Smooth muscle cell of the brain vasculature (primary cell): ENCODE data around the gene PTDSS2.
"Not testable (repeated sequence)": the region's sequence is repeated elsewhere in the genome, so short reads cannot be mapped to it uniquely, and the experiment has no call there.

Experiments
- DNase-seq: peaks from one replicate; pipeline ENCODE4 v3.0.0-alpha.2; 2012; ENCODE audit warnings: low read depth, low spot score

The PTDSS2 gene

DNA sequence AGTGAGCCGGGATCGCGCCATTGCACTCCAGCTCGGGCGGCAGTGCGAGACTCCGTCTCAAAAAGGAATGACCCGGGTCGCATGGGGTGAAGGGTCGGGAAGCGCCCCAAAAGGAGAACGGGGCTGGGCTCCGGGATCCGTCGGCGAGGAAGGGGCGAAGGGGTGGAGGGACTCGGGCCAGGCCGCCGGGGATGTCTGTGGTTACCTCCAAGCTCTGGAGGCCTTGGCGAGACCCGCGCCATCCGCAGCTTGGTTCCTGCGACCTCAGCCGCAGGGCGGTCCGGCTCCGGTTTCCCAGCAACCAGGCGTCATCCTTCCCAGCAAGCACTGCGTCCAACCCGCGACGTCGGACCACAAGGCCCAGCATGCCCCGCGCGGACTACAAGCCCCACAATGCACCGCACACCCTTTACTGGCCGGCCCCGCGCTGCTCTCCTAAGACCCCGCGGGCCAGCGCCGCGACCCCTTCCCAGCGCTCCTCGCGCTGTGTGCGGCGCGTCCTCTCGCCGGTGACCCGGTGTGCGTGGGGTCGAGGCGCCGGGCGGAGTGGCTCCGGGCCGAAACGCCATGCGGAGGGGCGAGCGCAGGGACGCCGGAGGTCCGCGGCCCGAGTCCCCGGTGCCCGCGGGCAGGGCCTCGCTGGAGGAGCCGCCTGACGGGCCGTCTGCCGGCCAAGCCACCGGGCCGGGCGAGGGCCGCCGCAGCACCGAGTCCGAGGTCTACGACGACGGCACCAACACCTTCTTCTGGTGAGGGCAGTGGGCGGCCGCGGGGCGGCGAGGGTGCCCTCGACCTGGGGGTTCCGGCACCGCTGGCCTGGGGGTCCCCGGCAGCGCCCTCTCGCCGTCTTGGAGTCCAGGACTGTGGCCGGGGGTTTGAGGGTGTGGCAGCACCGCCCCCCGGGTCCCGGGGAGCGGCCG, at the start of gene PTDSS2:
Gene PTDSS2 (plus strand): TSS at position 391 of the 920 bp plus-strand sequence. CDS start 177 bp downstream, at position 568.
- peak; percentile 91 for DNase-seq

DNA sequence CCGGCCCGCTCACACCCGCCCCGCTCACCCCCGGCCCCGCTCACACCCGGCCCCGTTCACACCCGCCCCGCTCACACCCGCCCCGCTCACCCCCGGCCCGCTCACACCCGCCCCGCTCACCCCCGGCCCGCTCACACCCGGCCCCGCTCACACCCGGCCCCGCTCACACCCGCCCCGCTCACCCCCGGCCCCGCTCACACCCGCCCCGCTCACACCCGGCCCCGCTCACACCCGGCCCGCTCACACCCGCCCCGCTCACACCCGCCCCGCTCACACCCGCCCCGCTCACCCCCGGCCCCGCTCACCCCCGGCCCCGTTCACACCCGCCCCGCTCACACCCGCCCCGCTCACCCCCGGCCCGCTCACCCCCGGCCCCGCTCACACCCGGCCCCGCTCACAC, 48.9 kb upstream of the PTDSS2 start:
- not testable (repeated sequence) for DNase-seq

- no peak for DNase-seq
Observed at GRCh38 chr11:403021-403760, 46.9 kb upstream of the PTDSS2 start.

GRCh38 chr11:403761-404431, 46.2 kb upstream of the PTDSS2 start:
- DNase-seq, result no peak

- no peak for DNase-seq
Observed at GRCh38 chr11:404551-405264, 45.4 kb upstream of the PTDSS2 start.

- DNase-seq, result no peak
Observed at GRCh38 chr11:405323-405953, 44.6 kb upstream of the PTDSS2 start.

DNA sequence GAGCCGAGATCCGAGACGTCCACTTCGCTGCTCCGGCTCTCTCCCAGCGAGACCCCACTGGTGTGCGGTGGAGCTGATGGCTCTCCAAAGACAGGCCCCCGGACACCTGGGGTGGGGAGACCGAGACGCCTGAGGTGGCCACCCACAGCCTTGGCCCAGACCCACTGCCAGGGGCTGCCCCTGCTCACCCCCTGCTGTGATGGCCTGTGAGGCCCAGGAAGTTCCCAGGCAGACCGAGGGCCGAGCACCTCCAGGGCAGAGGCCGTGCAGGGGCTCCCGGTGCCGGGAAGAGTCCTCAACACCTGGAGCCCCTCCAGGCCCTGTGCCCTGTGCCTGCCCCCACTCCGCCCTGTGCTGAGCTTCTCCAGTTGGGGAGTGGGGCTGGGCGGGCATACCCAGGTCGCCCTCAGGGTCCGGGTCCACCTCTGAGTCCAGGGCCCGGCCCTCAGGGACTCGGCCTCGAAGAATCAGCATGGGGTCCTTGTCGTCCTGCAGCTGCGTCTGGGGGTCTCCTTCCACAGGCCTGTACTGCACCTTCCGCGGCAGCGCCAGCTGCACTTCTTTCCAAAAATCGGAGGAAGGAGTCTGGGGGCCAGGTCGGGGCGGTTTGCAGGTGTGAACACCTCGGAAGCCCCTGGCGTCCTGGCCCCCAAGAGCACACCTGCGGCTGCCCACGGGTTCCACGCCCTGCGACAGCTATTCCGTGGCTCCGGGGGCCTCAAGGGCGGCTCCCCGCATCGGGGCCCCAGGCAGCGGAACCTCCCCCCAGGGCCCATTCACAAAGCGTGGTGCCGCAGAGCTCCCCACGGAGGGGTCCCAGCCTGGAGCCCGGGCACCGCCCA, 43.9 kb upstream of the PTDSS2 start:
- DNase-seq, result no peak

DNA sequence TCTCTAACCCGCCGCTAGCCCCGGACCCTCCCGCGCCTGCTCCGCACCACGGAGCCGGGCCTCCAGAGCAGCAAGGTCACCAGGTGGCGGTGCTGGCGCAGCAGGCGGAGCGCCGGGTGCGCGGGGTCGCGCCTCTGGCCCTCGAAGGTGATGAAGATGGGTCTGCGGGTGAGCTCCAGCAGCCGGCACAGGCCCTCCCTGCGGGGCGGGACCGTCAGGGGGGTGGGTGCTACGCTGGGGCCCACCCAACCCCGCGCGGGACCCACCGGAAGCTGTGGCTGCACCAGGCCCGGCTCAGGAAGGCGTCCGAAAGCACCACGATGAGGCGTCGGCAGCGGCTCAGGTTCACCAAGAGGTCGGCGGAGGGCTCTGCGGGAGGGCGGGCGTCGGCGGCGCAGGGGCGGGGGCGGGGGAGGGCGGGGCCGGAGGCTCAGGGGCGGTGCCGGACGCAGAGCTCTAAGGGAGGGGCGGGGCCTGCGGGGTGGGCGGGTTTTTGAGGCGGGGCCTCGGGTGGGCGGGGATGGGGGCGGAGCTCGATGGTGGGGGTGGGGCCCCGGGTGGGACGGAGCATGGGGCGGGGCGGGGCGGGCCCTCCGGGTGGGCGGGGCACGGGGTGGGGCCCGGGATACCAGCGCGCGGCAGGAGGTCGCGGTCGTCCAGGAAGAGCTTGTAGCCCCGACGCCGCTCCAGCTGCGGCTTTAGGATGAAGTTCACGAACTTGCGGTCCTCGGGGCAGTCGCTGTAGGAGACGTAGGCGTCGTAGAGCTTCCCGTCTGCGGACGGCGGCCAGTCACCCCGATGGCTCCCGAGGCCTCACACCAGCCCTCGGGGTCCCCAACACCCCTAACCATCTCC, 43.1 kb upstream of the PTDSS2 start:
- DNase-seq, result peak; percentile 26

DNA sequence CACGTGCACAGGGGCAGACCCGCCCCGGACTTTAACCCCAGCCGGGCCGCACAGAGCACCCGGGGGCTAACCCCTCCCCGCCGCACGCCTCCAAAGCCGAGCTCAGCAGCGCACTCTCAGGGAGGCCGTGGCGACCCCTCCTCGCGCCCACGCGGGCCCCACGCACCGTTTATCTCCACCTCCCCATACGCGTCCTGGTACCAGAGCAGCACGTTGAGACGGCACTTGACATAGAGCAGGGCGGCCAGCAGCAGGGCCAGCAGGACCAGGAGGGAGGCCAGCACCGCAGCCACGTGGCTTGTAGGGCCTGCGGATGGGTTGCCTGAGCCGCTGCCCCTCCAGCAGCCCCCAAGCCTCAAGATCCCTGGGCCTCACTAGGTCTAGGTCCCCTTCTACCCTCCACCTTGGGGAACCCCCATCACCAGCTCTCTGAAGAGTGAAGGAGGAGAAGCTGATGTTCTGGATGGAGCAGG, 42.4 kb upstream of the PTDSS2 start:
- no peak for DNase-seq

DNA sequence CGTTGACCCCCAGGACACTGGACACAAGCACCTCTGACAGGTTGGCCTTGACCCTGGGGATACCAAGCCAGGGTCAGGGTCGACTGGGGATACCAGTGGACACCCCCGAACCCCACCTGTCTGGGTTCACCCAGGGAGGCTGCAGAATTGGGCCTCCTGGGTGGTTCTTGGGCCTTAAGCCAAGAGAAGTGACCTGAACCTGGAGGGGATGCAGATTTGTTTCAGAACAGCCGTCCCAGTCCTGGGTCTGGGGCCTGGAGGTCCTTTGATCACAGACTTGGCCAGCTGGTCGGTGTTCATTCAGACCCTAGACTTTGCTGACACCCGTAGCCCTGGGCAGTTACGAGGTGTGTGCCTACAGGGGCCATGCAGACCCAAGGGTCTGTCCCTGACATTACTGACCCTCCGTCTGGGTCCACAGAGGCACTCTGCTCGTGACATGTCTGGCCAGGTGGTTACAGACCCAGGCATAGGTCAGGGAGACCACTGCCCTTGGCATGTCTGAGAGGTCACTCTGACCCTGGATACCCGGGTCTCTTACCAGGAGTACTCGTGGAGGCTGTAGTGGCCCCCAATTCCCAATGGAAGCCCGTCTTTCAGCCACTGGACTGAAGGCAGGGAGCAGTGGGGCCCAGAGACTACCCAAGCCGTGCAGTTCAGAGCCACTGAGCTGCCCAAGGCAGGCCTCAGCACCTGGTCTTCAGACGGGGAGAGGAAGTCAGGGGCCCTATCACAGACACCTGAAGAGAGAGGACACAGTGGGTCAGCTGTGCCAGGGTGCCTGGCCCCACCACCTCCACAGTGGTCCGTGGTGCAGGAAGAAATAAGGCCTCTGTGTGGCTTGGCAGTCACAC, 41.7 kb upstream of the PTDSS2 start:
- no peak for DNase-seq

DNA sequence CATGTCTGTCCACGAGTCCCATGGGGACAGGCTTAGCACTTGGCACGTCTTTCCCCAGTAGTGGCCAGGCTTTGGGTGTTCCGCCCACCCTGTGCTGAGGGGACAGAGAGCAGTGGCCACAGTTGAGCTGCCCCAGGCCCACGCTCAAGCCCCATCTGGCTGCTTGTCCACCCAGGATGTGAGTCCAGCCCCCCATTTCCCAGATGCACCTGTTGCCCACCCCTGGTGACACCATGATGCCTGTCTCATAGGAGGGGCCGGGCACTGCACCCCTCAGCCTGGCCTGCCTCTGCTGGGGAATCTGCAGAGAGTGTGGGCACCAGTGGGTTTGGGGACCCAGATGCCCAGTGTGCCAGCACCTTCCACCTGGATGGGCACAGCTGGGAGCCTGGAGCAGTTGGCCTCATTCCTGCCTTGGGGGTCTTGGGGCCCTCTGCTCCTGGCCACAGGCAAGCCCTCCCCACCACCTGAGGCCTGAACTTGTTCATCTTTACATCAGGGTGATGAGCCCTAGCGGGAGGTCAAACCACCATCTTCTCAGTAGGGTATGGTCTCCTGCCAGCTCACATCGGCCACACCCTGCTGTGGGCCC, 41.0 kb upstream of the PTDSS2 start:
- no peak for DNase-seq

DNA sequence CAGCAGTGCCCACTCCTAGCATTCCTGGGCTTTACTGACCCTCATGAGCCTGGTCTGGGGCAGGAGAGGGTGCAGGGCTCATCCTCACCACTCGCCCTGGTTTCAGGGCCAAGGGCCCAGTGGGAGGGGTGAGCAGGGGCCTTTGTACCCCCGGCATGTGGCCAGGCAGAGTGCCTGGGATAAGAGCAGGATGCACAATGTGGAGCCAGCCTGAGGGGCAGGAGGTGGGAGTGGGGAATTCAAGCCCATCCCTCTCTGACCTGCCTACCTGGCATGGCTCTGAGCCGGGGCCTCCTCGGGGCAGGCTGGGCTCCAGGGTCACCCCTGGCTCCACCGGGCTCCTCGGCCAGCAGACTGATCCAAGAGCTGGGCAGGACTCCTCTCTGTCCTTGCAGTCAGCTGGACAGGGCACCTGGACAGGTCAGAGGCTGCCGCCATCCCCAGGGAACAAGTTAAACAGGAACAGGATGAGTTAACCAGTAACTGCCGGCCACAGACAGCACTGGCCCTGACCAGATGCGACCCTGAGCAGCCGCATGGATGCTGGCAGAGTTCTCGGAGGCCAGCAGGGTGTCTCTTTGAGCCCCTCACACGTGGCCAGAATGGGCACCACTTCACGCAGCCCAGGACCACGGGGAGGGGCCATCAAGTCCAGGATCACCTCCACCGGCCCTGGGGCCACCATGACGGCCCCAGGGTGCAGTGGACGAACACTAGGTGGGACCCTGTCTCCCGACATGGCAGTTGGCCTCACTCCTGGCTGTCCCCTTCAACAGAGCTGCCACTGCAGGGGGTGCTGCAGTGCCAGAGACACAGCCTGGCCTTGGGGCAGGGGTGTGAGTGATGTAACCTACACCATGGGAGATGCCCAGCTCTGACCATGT, 40.2 kb upstream of the PTDSS2 start:
- DNase-seq, result no peak

GRCh38 chr11:410711-411110, 39.4 kb upstream of the PTDSS2 start:
- not testable (repeated sequence) for DNase-seq

DNA sequence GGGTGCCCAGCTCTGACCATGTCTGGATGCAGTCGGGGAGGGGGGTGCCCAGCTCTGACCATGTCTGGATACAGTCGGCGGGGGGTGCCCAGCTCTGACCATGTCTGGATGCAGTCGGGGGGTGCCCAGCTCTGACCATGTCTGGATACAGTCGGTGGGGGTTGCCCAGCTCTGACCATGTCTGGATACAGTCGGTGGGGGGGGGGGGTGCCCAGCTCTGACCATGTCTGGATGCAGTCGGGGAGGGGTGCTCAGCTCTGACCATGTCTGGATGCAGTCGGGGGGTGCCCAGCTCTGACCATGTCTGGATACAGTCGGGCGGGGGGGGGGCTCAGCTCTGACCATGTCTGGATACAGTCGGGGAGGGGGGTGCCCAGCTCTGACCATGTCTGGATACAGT, 38.6 kb upstream of the PTDSS2 start:
- DNase-seq, result not testable (repeated sequence)

GRCh38 chr11:412641-413119, 37.4 kb upstream of the PTDSS2 start:
- DNase-seq, result no peak
